Uterus (tissue), 4 donors: ENCODE measurements around the gene EDNRB. TPM values are rescaled to one million over a fixed set of nuclear protein-coding genes. Genes with fewer than 3 reads are reported as not detected.

Experiments
- DNase-seq, 2 donors: peaks; one replicate each; pipeline ENCODE4 v3.0.0-alpha.2; 2019 to 2020
- H3K27ac ChIP-seq, 2 donors: fragments of 200-600 bp; sonication (generic); 1 replicate in 1 of 2; 2 replicates in 1 of 2; pipeline ENCODE4 v1.5.1; 2016 to 2018
- H3K27me3 ChIP-seq, 2 donors: fragments of 200-600 bp; sonication (generic); one replicate each; pipeline ENCODE4 v1.5.1; 2018 to 2019; ENCODE audit warnings: control low read depth in 1 of 2
- H3K36me3 ChIP-seq, 2 donors: fragments of 200-600 bp; sonication (generic); one replicate each; pipeline ENCODE4 v1.5.1; 2019; ENCODE audit warnings: control low read depth in 1 of 2
- H3K4me1 ChIP-seq, 2 donors: fragments of 200-600 bp; sonication (generic); one replicate each; pipeline ENCODE4 v1.5.1; 2018 to 2019; ENCODE audit warnings: control low read depth in 1 of 2
- H3K4me3 ChIP-seq, 2 donors: fragments of 200-600 bp; sonication (generic); 1 replicate in 1 of 2; 2 replicates in 1 of 2; pipeline ENCODE4 v1.5.1; 2018 to 2019; ENCODE audit warnings: mild to moderate bottlenecking in 1 of 2
- H3K9me3 ChIP-seq, 2 donors: fragments of 200-600 bp; sonication (generic); one replicate each; pipeline ENCODE4 v1.5.1; 2019; ENCODE audit warnings: control low read depth in 1 of 2
- CTCF ChIP-seq, 4 experiments: fragments of 200-600 bp in 2 of 4; fragments of 450-650 bp in 2 of 4; sonication (generic) in 2 of 4; IDR thresholded peaks; one replicate each; pipeline ENCODE4 v1.5.1; 2016 to 2019; ENCODE audit warnings: antibody characterized with exemption in 4 of 4, mild to moderate bottlenecking in 2 of 4, moderate library complexity in 1 of 4
- POLR2A ChIP-seq, 2 donors: fragments of 450-650 bp; IDR thresholded peaks; one replicate each; pipeline ENCODE4 v1.6.1; 2016; ENCODE audit warnings: antibody characterized with exemption in 2 of 2, mild to moderate bottlenecking in 1 of 2, moderate library complexity in 1 of 2
- intact Hi-C: fragments of 100-400 bp; cut with DNase I; formaldehyde crosslinking; loops from one replicate; pipeline ENCODE4 v1.15.1; 2023; ENCODE audit warnings: low total_unique reads
- total RNA-seq, 4 donors: library from RNA; depleted of rRNA in 3 of 4; stranded (reverse); fragments of >200 nt in 3 of 4; gene quantifications; one replicate each; pipeline versions ENCODE4 v1.1.0 to v1.2.4, GENCODE V29; 2014 to 2023
- donor health status: DM: yes; HTN: yes; CAD: no.

Gene EDNRB
- total RNA-seq, 4 donors from 2014 or later = 14.9 to 63.5 (median 37.8) TPM

GRCh38 chr13:77868717-77869116 is 49.9 kb downstream of the EDNRB start:
- DNase-seq = no peak
- TF ChIP-seq POLR2A (IDR thresholded peaks at IDR 0.05) (no peak), CTCF (IDR thresholded peaks at IDR 0.05) (no peak)

GRCh38 chr13:77866971-77867370 is 51.7 kb downstream of the EDNRB start:
- Histone ChIP-seq H3K27ac (no peak overlapping the region), H3K9me3 (no peaks in the 10 kb centered on the region), H3K4me3 (no peak overlapping the region), H3K4me1 (no peaks in the 10 kb centered on the region), H3K27me3 (no peaks in the 10 kb centered on the region), H3K36me3 (no peaks in the 10 kb centered on the region)
- intact Hi-C loops = no loop called here
- no peak for DNase-seq
- no peak for TF ChIP-seq POLR2A (IDR thresholded peaks at IDR 0.05)
- no peak for TF ChIP-seq CTCF (IDR thresholded peaks at IDR 0.05)

More at GRCh38 chr13:77868717-77869116, 49.9 kb downstream of the EDNRB start:
- intact Hi-C loops = no loop called here
- Histone ChIP-seq H3K27ac (no peak overlapping the region), H3K36me3 (no peaks in the 10 kb centered on the region), H3K27me3 (no peaks in the 10 kb centered on the region), H3K9me3 (no peaks in the 10 kb centered on the region), H3K4me3 (no peak overlapping the region), H3K4me1 (no peaks in the 10 kb centered on the region)

- no peaks in the 10 kb centered on the region for H3K4me1 ChIP-seq
- H3K36me3 ChIP-seq = no peaks in the 10 kb centered on the region
- intact Hi-C loops = no loop called here
- no peak overlapping the region for H3K27ac ChIP-seq
- H3K4me3 ChIP-seq = no peak overlapping the region
- DNase-seq = no peak
- TF ChIP-seq CTCF (IDR thresholded peaks at IDR 0.05) (no peak), POLR2A (IDR thresholded peaks at IDR 0.05) (no peak)
- H3K9me3 ChIP-seq = no peaks in the 10 kb centered on the region
- H3K27me3 ChIP-seq = no peaks in the 10 kb centered on the region
Measured at GRCh38 chr13:77865622-77866021, 53.0 kb downstream of the EDNRB start.

- Histone ChIP-seq H3K27ac (no peak overlapping the region), H3K27me3 (no peaks in the 10 kb centered on the region), H3K36me3 (no peaks in the 10 kb centered on the region), H3K4me3 (no peak overlapping the region), H3K4me1 (no peaks in the 10 kb centered on the region), H3K9me3 (no peaks in the 10 kb centered on the region)
- no peak for DNase-seq
- no peak for TF ChIP-seq CTCF (IDR thresholded peaks at IDR 0.05)
- intact Hi-C loops = no loop called here
Measured at GRCh38 chr13:77863144-77863543, 55.5 kb downstream of the EDNRB start.

GRCh38 chr13:77861741-77862140 is 56.9 kb downstream of the EDNRB start:
- Histone ChIP-seq H3K9me3 (no peaks in the 10 kb centered on the region), H3K4me3 (no peak overlapping the region), H3K27me3 (no peaks in the 10 kb centered on the region), H3K27ac (peak overlapping the region in 1 of 2 donors; percentile 28), H3K36me3 (no peaks in the 10 kb centered on the region), H3K4me1 (no peaks in the 10 kb centered on the region)
- no peak for DNase-seq
- no peak for TF ChIP-seq CTCF (IDR thresholded peaks at IDR 0.05)
- TF ChIP-seq POLR2A (IDR thresholded peaks at IDR 0.05) = no peak
- intact Hi-C loops = no loop called here
